GM12873 (cell line): Measurements from ENCODE around the gene SERTAD3.

ENCODE experiments used
- TF ChIP-seq, protein P1 (sequence below): IDR thresholded peaks from 2 replicates; pipeline ENCODE4 v1.5.1; 2012; ENCODE audit warnings: low read depth, mild to moderate bottlenecking, moderate library complexity, low read length, control low read depth; ENCODE audit not compliant: insufficient read depth; ENCODE audit errors: missing control alignments

SERTAD3 gene

GRCh38 chr19:40419780-40420179 is 24.4 kb downstream of the SERTAD3 start:
- TF ChIP-seq, protein P1, sequence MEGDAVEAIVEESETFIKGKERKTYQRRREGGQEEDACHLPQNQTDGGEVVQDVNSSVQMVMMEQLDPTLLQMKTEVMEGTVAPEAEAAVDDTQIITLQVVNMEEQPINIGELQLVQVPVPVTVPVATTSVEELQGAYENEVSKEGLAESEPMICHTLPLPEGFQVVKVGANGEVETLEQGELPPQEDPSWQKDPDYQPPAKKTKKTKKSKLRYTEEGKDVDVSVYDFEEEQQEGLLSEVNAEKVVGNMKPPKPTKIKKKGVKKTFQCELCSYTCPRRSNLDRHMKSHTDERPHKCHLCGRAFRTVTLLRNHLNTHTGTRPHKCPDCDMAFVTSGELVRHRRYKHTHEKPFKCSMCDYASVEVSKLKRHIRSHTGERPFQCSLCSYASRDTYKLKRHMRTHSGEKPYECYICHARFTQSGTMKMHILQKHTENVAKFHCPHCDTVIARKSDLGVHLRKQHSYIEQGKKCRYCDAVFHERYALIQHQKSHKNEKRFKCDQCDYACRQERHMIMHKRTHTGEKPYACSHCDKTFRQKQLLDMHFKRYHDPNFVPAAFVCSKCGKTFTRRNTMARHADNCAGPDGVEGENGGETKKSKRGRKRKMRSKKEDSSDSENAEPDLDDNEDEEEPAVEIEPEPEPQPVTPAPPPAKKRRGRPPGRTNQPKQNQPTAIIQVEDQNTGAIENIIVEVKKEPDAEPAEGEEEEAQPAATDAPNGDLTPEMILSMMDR: no peak

- TF ChIP-seq, protein P1: no peak
Observed at GRCh38 chr19:40419066-40419612, 25.0 kb downstream of the SERTAD3 start.

- TF ChIP-seq, protein P1: no peak
Observed at GRCh38 chr19:40418040-40418439, 26.1 kb downstream of the SERTAD3 start.

DNA sequence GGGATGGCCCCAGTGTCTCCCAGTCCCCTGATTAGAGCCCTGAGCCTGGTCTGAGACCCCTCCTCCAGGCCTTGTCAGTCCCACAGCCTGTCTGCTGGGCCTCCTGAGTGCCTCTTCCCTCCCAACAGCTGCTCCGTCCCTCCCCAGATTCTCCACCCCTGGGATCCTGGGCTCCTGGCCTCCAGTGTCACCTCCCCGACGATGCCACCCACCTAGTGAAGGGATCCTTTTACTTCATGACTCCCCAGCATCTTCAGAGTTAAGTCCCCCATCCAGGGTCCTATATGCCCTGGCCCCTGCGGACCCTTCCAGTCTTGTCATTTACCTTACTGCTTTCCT is 26.5 kb downstream of the SERTAD3 start:
- TF ChIP-seq, protein P1: no peak

GRCh38 chr19:40416918-40417642 is 27.1 kb downstream of the SERTAD3 start:
- TF ChIP-seq, protein P1: no peak

- TF ChIP-seq, protein P1: no peak
Observed at GRCh38 chr19:40415768-40416167, 28.4 kb downstream of the SERTAD3 start.

- TF ChIP-seq, protein P1: no peak
Observed at GRCh38 chr19:40414542-40415535, 29.3 kb downstream of the SERTAD3 start.
